Activated T-helper 9 cell treated with anti-CD3 and anti-CD28 coated beads, Interleukin-2, amount 50 U/mL, for 16 hours (primary cell): ENCODE data around the gene SH3GLB1.

Experiments
- DNase-seq: peaks from one replicate; pipeline ENCODE4 v3.0.0-alpha.2; 2020; ENCODE audit warnings: low read depth

The SH3GLB1 gene

DNA sequence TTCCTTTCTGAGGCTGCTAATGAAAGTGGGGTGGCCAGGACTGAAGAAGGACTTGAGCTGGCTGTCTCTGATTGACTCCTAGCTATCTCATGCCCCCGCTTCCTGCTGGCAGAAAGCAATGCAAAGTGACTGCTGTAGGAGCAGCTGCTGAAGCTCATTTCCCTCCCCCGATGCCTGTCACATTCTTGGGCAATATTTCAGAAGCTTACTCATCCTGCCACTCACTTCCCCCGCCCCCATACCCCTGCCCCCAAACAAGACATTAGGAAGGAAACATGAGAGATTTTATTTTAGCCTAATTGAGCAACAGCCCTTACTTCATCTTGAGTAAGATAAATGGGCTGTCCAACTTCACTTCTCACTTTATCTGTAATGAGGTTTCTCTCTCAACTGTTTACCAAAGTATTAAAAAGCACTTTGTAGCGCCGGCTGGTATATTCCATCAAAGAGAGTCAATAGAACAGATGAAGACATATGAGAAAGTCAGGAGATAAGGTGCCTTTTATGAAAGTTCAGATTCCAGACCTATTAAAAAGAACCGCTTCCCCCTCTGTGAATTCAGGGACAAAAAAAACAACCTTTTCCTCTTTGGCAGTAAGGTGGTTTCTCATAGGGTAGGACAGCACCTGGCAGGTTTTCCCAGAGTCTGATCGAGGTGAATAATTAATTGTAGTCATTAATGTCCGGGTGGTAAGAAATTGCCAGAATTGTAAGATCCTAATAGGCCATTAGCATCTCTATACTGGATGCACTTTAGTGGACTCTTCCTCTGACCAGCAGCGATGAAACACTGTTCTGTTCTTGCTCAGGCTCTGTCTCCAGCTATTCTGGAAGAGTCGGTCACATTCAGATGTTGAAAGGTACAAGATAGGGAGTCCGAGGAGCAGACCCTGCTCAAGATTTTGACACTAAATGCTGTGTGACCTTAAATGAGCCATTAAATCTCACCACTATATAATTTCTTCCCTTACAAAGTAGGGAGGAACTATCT, 70.2 kb downstream of the SH3GLB1 start:
- peak; percentile 4 for DNase-seq

DNA sequence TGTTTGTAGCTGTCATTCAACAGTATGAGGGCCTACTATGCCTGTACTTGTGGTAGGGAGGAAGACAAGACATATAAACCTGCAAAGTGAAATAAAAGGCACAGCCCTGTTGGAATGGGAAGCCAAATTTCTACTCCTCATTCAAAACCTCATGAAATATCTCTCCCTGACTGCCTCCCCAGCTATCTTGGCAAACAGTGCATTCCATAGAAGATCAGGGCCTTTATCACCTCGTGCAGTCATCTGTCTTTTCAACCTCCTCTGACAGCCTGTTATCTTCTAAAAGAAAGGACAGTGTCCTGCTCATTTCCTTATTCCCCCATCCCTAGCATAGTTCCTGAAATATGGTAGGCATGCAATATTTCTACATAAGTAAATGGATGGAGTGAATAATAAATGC, 71.0 kb downstream of the SH3GLB1 start:
- no peak for DNase-seq

DNA sequence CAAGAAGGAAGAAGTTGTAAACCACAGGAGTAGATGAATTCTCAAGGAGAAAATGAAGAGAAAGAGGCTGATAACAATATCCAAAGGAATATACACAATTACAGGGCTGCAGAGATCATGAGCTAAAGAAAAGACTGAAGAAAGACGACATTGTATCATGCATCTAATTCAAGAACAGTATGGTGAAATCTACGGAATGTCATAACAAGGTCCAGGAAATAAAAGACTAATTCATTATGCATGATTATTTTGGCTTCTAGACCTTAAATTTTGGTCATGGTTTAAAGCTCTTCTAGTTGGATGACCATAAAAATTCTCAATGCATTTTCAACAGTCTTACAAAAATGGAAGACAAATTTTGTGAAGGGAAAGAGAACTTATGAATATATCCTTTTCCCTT, 71.7 kb downstream of the SH3GLB1 start:
- DNase-seq = no peak

DNA sequence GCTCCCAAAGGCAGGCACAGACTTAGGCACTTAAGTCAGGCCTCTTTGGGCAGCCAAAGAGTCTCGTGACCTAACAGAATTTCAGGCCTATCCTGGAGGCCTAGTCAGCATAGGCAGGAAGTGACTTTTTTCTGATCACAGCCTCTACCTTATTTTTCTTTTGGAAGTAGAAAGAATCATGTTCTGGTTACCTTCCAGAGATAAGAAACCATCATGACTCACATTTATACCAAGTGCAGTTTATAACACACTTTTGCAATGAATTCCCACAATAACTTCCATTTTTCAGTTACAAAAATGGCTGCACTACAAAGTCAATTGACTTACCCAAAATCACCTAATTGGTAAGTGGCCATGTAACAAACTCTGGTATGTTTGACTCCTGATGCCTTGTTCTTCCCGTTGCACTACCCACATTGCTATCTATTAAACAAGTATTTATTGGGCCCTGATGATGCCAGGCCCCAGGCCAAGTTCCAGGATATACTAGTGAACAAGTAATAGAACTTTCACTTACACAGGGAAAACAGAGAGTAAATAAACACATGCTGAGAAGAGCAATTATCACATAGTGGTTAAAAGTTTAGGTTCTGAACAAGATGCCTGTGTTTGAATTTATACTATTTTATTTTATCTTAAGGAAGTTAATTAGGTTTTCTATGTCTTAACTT, 74.3 kb downstream of the SH3GLB1 start:
- DNase-seq = no peak

DNA sequence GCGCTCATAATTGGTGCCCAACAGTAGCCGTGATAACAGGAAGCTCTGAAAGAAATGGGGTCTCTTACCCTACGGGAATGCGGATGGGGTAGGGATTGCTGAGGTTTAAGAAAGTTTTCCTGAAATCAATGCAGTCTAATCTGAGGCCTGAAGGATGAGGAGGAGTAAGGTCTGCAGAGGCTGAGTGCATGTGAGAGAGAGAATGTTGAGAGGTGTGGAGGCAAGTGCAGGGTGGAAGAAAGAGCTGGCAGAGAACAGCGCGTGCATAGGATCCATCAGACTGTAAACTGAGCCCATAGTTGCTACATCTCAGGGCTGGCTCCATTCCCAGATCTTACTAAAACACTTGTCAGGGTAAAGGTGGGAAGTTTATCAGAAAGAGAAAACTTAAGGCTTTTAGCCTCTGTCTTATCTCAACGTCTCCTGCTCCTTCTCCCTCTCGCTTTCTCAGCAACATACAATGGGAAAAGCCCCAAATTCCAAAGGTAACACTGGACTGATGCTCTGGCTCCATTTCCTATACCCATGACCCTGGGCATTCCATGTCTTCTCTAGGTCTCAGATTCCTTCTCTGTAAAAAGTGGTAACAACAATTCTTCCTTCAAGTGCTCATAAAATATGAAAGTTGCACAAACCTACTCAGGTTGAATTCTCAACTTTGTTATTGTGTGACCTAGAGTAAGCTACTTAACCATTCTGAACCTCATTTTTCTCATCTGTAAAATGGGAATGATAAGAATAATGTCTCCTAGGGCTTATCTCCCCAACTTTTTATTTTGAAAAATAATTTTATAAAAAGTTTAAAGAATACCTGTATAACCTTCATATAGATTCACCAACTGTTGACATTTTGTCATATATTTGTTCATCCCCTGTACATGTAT, 75.2 kb downstream of the SH3GLB1 start:
- no peak for DNase-seq

DNA sequence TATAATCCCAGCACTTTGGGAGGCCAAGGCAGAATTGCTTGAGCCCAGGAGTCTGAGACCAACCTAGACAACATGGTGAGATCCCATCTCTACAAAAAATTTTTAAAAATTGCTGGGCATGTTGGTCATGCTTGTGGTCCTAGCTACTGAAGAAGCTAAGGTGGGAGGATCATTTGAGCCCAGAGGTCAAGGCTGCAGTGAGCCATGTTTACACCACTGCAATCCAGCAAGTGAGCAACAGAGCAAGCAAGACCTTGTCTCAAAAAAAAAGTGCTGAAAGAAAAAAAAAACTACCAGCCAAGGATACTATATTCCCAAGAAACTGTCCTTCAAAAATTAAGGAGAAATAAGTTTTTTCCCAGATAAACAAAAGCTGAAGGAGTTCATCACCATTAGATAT, 78.1 kb downstream of the SH3GLB1 start:
- no peak for DNase-seq

DNA sequence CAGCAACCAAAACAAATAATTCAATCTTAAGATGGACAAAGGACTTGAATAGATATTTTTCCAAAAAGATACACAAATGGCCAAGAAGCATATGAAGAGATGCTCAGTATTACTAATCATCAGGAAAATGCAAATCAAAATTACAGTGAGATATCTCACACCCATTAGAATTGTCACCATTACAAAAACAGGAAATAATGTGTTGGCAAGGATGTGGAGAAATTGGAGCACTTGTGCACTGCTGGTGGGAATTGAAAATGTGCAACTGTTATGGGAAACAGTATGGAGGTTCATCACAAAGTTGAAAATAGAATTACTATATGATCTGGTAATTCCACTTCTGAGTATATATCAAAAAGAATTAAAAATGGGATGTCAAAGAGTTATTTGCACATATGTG, 83.2 kb downstream of the SH3GLB1 start:
- no peak for DNase-seq

DNA sequence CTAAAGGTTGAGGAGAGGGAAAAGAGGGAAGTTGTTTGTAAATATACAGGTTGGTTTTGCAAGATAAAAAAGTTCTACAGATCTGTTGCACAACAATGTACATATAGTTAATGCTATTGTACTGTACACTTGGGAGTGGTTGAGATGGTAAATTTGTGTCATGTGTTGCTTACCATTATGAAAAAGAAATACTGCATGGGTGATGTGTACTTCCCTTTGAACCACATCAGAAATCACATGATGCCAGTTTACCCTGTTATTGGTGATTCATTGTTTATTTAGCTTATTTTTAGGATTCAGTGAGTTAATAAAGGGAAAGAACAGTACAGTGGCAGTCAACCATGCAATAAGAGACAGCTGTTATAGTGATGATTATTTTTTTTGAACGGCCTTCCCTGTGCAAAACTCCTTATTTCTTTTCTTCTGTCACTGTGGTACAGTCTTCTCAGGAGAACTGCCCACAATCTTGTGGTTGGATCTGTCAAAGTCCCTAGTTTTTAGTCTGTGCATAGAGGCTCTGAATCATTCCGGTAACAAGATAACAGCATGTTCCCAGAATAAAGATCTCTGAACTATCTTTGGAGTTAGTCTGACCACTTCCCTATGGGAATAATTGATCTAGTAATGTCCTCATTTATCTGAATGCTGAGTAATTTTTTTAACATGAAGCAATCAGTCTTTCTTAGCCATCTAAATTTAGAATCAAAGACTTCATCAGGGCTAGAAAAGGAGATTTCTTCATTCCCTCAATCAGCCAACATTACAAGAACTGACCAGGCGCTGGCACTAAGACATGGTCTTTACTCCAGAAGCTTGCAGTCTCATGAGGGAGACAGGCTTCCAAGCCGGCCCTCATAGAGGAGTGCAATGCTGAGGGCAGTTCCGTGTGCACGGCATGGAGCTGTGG, 84.2 kb downstream of the SH3GLB1 start:
- no peak for DNase-seq

DNA sequence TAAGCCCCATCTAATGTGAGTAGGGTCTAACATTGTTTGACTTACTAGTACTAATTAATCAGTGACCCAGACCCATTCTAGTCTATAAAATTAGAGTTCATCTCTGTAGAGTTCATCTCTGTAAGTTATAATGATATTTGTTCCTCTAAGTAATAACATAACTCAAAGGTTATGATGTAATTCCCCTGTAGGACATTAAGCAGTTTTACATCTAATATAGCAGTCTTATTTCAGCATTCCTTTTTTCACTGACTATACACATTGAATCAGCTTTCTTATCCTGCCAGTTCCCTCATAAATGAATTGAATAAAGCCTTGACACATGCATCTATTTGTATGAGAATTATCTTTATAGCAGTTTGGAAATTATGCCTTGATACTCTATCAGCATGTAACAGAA, 90.9 kb downstream of the SH3GLB1 start:
- DNase-seq = no peak
